IPS-11a (cell line): ENCODE data around the gene PBX3.
A peak's percentile ranks its signal among the peaks of the same experiment; 100 is the strongest.

Experiments used
- H3K4me3 ChIP-seq: one replicate; pipeline ENCODE4 v1.5.1; 2013; ENCODE audit warnings: low read depth, low read length, control low read depth

The PBX3 gene

GRCh38 chr9:125748446-125749099 is 1.4 kb downstream of the PBX3 start:
- peak overlapping the region; percentile 83 for H3K4me3 ChIP-seq

DNA sequence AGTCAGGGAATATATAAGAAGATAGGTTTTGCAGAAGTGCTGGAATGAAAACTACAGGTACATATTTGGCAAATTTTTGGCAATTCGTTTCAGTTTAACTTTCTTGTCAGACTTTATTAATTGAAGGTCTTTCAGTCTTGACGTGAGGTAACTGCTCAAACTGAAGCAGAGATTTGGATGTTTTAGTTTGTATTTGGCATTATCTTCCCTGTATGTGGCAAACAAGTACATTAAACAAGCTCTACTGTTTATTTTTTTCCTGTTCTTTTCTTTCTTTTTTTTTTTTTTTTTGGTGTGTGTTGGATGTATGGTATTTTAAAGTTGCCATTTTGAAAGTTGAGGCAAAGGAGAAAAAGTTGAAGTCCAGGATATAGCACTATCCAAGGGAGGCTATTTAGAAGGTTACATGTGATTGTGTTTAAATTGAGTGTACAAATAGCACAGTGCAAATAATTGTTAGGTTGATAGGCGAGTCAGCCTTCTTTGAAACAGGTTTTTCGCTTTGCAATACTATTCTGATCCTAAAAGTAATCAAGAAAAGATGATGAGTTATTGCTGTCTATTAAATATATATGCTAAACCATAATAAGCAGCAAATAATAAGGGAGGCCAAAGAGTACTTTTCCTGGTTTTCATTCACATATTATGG is 2.2 kb downstream of the PBX3 start:
- peak overlapping the region; percentile 83 for H3K4me3 ChIP-seq

DNA sequence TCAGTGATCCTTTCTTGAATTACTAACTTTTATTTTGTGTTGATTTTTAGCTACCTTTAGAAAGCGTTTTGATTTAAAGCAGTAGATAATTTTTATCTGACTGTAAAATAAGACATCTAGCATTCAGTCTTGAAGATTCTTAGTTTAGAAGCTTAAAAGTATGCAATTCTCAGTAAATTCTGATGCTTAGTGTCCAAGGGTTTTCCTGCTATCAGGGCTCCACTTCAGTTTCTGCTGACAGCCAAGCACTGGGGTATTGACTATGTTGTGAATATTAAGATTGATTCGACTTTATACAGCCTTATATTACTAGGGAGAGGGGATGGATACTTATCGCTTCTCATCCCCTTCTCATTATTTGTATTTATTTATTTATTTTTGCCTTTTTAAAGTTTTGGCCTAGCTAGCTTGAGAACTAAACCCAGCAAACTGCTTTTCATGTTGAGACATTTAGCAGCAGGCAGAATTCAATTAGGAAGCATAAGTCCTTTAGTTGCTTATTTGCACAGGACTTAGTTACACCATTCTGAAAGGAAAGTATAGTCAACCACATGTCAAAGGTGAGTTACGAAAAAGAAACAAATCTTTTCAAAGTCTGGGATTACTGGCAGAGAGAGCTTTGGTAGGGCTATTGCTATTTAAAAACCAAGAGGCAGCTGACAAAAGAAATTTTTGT is 2.9 kb downstream of the PBX3 start:
- H3K4me3 ChIP-seq: no peak overlapping the region

- no peak overlapping the region for H3K4me3 ChIP-seq
These were observed 3.4 kb downstream of the PBX3 start for GRCh38 chr9:125750627-125751011.

DNA sequence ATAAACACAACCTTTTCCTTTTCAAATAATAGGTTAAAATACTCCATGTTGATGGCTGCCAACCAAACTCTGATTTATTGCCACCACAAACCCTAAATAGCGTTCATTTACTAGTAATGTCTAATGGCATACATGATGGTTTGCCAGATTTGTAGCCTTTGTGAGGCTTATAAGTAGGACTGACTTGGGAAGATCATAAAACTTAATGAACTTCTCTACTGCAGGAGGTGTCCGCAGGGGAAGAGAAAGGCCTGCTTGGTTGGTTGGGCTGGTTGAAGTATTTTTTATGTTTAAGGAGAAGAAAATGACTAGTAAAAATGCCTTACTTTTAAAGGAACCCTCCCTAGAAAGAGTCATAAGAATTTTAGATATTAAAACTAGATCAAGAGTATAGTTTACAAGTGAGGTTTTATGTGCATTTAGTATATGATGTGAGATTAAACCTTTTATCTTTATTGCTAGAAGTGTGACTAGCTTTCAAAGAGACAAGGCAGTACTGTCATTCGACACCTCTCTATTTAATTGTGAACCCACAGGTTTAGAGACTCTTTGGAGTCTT is 5.0 kb downstream of the PBX3 start:
- H3K4me3 ChIP-seq: no peak overlapping the region

DNA sequence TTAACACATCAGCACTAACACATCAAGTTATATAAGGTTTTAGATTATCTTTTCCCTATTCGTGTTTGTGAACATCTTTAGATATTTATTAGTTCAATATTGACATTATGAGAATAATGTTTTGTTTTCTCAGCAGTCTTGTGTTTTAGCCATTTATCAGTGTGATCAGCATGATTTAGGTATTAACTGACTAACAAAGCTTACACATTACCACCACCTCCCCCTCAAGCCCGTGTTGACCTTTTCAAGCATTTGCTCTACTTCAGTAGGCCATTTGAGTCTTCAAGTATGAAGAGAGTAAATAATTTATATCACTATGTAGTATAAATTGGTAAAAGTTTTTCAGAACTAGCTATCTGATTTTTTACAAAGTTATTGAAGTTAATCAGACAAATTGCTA is 6.9 kb downstream of the PBX3 start:
- no peak overlapping the region for H3K4me3 ChIP-seq

- no peak overlapping the region for H3K4me3 ChIP-seq
These were observed 8.2 kb downstream of the PBX3 start for GRCh38 chr9:125755340-125755739.

DNA sequence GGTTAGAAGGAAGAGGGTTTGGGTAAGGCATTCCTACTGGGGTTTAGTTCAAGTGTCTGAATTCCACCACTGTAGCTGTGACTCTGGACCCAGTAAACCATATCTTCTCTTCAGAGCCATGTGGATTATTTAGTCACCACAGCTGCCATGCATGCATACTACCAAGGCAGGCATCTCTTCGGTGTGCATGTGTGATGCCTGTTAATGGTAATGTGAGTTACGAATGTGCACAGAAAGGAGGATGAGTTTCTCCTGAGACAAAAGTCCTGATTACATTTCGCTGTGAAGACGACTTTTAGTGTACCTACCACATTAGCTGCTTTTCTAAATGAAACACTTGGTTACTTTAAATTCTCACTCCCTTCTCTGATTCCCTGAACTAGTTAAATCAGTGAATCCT is 9.3 kb downstream of the PBX3 start:
- no peak overlapping the region for H3K4me3 ChIP-seq

DNA sequence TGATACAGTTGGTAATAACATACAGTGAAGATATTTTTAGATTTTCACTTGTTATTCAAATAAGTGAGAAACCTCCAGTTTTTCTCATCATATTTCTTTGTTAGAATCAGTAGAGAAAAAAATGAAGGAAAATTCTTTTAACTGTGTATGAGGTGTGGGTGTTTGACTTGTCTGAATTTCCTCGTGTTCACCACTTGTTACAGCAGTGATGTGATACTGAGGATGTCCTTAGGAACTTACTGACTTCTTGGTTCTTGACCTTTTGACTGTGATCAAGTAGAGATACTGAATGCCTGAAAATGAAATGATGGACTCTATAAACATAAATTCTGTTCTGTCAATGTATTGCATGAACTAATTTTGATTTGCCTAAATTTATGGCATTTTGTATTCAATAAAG is 10.7 kb downstream of the PBX3 start:
- no peak overlapping the region for H3K4me3 ChIP-seq

DNA sequence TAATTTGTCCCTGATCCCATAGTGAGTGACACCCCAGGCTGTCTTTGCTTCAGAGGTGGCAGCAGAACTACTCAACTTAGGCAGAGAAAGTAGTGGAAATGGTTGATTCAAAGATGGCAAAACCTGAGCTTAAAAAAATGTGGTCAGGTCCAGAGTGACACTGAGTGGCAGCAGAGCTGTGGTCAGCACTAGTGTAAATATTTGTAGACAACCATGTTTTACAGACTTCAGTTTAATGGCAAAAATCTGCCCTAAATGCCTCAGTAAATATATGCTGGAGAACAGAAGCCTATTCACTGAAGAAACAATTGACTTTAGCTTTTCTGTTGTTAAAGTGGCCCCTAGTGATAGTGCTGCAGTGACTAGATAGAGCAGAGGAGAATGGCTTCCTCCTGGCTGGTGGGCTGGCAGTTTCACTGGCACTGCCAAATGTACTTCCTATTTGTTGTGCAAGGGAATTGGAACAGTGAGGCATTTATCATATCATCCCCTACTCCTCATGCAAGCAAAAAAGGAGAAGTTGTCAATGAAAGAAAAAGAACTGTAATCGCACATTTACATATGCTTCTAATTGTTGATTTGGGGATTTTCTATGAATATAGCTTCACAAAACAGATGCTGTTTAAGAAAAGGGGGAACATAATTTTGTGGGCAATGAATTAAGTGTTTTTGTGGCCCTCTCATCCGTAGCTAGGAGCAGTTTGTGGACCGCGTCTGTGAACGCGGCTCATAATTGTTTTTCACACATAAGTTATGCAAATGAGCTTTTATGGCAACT is 12.0 kb downstream of the PBX3 start:
- no peak overlapping the region for H3K4me3 ChIP-seq

DNA sequence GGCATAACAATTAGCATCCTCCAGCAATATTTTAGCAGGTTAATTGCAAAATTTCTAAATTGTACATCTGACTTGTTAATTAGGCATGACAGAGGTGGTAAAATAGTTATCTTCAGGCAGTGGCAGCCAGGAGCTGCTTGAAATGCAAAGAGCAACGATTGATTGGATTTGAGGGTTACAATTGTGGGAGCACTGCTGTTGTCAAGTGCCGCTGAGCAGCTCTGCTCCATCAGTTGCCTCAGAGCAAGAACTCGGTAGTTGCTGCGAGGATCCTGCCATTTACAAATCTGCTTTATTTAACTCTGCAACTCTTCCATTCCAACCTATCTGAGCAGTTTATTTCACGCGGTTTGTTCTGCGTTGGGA is 12.6 kb downstream of the PBX3 start:
- no peak overlapping the region for H3K4me3 ChIP-seq

GRCh38 chr9:125760537-125760936 is 13.4 kb downstream of the PBX3 start:
- no peak overlapping the region for H3K4me3 ChIP-seq

DNA sequence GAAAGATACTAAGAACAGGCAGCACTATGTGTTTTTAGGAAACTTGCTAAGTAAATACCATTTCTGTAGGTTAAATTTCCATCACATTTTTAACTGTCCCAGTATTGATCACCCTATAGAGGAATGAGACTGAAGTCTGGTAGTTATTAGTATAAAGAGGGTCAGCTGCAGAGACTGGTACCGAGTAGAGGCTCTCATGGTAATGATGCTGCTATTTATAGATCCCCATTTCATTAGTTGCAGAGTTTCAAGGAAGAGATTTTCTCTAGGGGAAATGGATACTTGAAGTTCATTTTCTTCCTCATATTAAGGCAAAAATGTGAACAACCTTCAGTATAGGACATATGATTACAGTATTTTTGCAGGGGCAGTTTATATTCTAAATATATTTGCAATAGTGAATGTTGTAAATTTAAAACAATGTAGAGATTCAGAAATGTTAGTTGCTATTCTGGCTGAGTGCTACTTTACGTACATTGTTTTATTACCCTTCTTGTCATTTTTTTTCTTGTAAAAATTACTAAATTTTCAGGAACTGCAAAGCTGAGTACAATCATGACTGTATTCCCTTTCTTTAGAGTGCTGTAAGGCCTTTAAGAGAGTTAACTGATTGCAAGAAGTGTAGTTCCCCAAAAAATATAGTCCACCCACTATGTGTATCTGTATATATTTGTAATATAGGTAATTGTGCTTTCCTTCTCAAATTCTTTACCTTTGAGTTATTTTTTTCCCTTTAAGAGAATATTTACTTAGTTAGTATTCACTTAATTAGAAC is 14.7 kb downstream of the PBX3 start:
- no peak overlapping the region for H3K4me3 ChIP-seq

DNA sequence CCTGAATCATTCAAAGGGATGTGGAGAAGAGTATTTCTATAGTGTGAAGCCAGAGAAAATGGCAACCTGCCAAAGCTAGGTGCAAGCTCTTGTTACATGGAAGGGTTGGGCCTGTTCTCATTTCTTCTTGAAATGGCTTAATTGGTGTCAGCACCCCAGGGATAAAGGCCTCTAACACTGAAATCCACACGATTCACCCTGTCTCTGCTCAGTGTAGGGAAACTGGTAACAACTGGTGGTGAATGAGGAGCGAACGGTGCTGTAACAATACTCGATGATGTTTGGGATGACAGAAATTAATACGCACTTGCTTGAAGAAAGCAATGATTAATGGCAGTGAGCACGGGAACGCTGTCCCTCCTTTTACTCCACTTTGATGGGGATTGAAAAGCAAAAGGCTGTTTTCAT is 16.2 kb downstream of the PBX3 start:
- H3K4me3 ChIP-seq: no peak overlapping the region

DNA sequence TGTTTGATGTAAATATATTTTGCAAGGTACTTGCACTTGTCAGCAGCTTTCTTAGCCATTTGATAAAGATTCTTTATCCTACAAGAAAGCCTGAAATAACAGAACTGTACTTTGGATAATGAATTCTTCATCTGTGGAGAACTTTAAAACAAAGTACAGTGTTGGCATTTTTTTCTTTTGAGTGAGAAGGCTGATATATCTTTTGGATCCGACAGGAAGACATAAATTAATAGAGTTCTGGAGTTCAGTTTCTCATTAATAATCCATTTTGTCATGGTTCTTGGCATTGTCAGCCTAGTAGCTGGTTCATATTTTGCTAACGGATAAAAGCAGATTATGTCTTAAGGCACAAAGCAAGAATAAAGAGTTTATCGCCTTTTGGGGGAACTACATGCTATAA is 17.0 kb downstream of the PBX3 start:
- no peak overlapping the region for H3K4me3 ChIP-seq

GRCh38 chr9:125766468-125767221 is 19.5 kb downstream of the PBX3 start:
- no peak overlapping the region for H3K4me3 ChIP-seq

DNA sequence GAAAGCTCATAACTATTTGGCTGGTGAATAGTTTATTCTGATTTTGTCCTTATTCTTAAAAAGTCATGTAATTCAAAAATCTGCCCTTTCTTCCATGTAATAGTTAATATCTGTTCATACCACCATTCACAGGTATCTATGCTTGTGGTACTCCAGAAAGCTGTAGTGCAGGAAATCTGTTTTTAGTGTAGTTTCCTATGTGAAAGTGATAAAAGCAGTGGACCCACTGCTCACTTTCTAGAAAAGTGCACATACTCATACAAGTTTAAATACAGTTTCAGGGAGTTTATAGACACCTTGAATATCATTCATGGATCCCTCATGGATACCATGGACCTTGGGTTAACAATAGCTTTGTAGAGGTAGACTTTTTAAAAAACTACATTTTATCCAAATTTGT is 20.2 kb downstream of the PBX3 start:
- no peak overlapping the region for H3K4me3 ChIP-seq

DNA sequence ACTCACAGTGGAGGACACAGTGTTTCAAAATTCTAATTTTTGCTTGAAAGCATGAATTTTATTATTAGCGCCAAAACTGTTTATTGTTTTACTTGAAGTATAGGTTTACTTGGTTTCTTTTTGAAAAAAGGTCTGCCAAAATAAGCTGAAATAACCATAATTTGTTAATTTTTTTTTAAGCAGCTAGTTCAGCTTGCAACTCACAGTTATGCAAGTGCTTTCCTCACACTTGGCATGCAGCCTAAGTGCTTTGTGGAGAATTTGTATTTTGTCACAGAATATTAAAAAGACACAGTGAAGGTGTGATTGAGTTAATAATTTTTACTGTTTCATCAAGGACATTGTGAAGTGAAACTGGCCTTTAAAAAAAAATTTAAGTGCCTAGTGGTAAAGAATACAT is 21.6 kb downstream of the PBX3 start:
- no peak overlapping the region for H3K4me3 ChIP-seq

- H3K4me3 ChIP-seq: no peak overlapping the region
These were observed 23.9 kb downstream of the PBX3 start for GRCh38 chr9:125771037-125771436.

GRCh38 chr9:125772740-125773139 is 25.6 kb downstream of the PBX3 start:
- H3K4me3 ChIP-seq: no peak overlapping the region
